CD4-positive, alpha-beta T cell (primary cell): ENCODE results near the gene CETN2. TPM values are rescaled to one million over a fixed set of nuclear protein-coding genes. Genes with fewer than 3 reads are reported as not detected.
"Not testable (repeated sequence)": the region's sequence is repeated elsewhere in the genome, so short reads cannot be mapped to it uniquely, and the experiment has no call there.

ENCODE experiments used
- ATAC-seq: fragments of 200-7000 bp; cut with Tn5 transposase; one replicate; pipeline ENCODE4 v1.10.0; 2022; ENCODE audit warnings: mild to moderate bottlenecking; ENCODE audit not compliant: poor library complexity
- CTCF ChIA-PET: fragments of 350-600 bp; sonication (Branson Sonifier 250); formaldehyde crosslinking; loops from one replicate; lab custom pipeline; 2021; ENCODE audit warnings: antibody characterized with exemption, inconsistent platforms; lab: Charles Lee
- POLR2A ChIA-PET: fragments of 350-600 bp; sonication (Branson Sonifier 250); formaldehyde crosslinking; loops from one replicate; lab custom pipeline; 2021; ENCODE audit warnings: antibody characterized with exemption, inconsistent platforms; lab: Charles Lee
- DNase-seq, 14 experiments: peaks; one replicate each; pipeline ENCODE4 v3.0.0-alpha.2; 2013 to 2020; ENCODE audit warnings: mixed read lengths in 2 of 14
- H3K27ac ChIP-seq, 2 donors: one replicate each; pipeline versions ENCODE4 v1.5.1 to v1.7.0; 2013; ENCODE audit warnings: low read length in 2 of 2, low read depth in 1 of 2, mild to moderate bottlenecking in 1 of 2
- H3K27me3 ChIP-seq, 2 experiments: 1 replicate in 1 of 2; 2 replicates in 1 of 2; pipeline versions ENCODE4 v1.6.1 to v1.7.0; 2013; ENCODE audit warnings: low read length in 2 of 2, control low read depth in 1 of 2, mild to moderate bottlenecking in 1 of 2, moderate library complexity in 1 of 2; ENCODE audit not compliant: insufficient read depth in 2 of 2, control insufficient read depth in 1 of 2
- H3K36me3 ChIP-seq: one replicate; pipeline ENCODE4 v1.6.1; 2013; ENCODE audit warnings: low read length, control low read depth; ENCODE audit not compliant: insufficient read depth
- H3K4me1 ChIP-seq: one replicate; pipeline ENCODE4 v1.6.1; 2013; ENCODE audit warnings: low read length, control low read depth; ENCODE audit not compliant: insufficient read depth
- H3K4me3 ChIP-seq: one replicate; pipeline ENCODE4 v1.5.1; 2013; ENCODE audit warnings: mild to moderate bottlenecking, low read length, moderate library complexity
- H3K9me3 ChIP-seq, 2 experiments: 1 replicate in 1 of 2; 2 replicates in 1 of 2; pipeline versions ENCODE4 v1.6.1 to v1.7.0; 2013; ENCODE audit warnings: low read length in 2 of 2, mild to moderate bottlenecking in 2 of 2, control low read depth in 1 of 2, moderate library complexity in 1 of 2; ENCODE audit not compliant: control insufficient read depth in 1 of 2, insufficient read depth in 1 of 2
- H3K27ac Mint-ChIP-seq: one replicate; pipeline ENCODE4 v1.8.0; 2020; ENCODE audit warnings: mixed read lengths
- H3K27me3 Mint-ChIP-seq: one replicate; pipeline ENCODE4 v1.8.0; 2021; ENCODE audit warnings: mixed read lengths
- H3K36me3 Mint-ChIP-seq: one replicate; pipeline ENCODE4 v1.8.0; 2021; ENCODE audit warnings: low read depth, mixed read lengths
- H3K4me1 Mint-ChIP-seq: one replicate; pipeline ENCODE4 v1.8.0; 2021; ENCODE audit warnings: low read depth, mixed read lengths
- H3K4me3 Mint-ChIP-seq: one replicate; pipeline ENCODE4 v1.8.0; 2020; ENCODE audit warnings: mild to moderate bottlenecking, mixed read lengths
- H3K9me3 Mint-ChIP-seq: one replicate; pipeline ENCODE4 v1.8.0; 2020; ENCODE audit warnings: mixed read lengths
- intact Hi-C, 2 experiments: fragments of 100-400 bp; cut with DNase I in 1 of 2; cut with micrococcal nuclease in 1 of 2; formaldehyde crosslinking; loops; one replicate each; pipeline versions ENCODE4 v1.15.1 to v1.9.0; 2023 to 2025; cut with DNase I, micrococcal nuclease
- total RNA-seq, 174 experiments: library from RNA in 2 of 174; stranded (reverse) in 2 of 174; gene quantifications; one replicate each; pipeline ENCODE4 v1.2.3 and lab custom pipeline; 2021 to 2026
- TF ChIP-seq, protein P1 (sequence below): fragments of 200-600 bp; IDR thresholded peaks from one replicate; pipeline ENCODE4 v1.8.0; 2022; ENCODE audit warnings: antibody characterized with exemption, mild to moderate bottlenecking

CETN2 gene
- total RNA-seq, 2 experiments from 2014 or later: 4.0 to 5.1 TPM

DNA sequence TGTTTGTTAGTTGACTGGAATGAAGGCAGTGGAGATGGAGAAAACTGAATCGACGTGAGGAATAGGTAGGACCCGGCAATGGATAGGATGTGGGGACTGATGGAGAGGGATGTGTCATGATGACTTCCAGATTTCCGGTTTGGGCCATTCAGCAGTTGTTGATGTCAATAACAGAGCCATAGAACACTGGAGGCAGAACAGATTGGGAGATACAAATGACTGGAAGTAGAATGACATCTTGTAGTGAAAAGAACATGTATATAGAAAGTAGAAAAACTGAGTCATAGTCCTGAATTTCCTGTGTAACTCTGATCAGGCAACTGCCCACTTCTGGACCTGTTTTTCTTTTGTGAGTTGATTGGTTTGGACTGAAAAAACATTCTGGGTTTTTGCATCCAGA lies 24.5 kb downstream of the CETN2 start:
- DNase-seq (no peak), ATAC-seq (no peak)
- no peak overlapping the region for H3K4me3 Mint-ChIP-seq
- TF ChIP-seq, protein P1, sequence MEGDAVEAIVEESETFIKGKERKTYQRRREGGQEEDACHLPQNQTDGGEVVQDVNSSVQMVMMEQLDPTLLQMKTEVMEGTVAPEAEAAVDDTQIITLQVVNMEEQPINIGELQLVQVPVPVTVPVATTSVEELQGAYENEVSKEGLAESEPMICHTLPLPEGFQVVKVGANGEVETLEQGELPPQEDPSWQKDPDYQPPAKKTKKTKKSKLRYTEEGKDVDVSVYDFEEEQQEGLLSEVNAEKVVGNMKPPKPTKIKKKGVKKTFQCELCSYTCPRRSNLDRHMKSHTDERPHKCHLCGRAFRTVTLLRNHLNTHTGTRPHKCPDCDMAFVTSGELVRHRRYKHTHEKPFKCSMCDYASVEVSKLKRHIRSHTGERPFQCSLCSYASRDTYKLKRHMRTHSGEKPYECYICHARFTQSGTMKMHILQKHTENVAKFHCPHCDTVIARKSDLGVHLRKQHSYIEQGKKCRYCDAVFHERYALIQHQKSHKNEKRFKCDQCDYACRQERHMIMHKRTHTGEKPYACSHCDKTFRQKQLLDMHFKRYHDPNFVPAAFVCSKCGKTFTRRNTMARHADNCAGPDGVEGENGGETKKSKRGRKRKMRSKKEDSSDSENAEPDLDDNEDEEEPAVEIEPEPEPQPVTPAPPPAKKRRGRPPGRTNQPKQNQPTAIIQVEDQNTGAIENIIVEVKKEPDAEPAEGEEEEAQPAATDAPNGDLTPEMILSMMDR: no peak
- no peak overlapping the region for H3K27ac Mint-ChIP-seq
- no peaks in the 10 kb centered on the region for H3K4me1 Mint-ChIP-seq
- Histone ChIP-seq H3K27ac (no peak overlapping the region), H3K27me3 (peaks cover 0 to 3% of the 10 kb centered on the region in 2 experiments), H3K36me3 (no peaks in the 10 kb centered on the region), H3K4me3 (no peak overlapping the region), H3K9me3 (no peaks in the 10 kb centered on the region), H3K4me1 (no peaks in the 10 kb centered on the region)
- intact Hi-C loops: no loop called here
- H3K36me3 Mint-ChIP-seq: no peaks in the 10 kb centered on the region
- ChIA-PET CTCF (no interaction called here), POLR2A (no interaction called here)
- no peaks in the 10 kb centered on the region for H3K9me3 Mint-ChIP-seq
- peaks cover 24% of the 10 kb centered on the region for H3K27me3 Mint-ChIP-seq

DNA sequence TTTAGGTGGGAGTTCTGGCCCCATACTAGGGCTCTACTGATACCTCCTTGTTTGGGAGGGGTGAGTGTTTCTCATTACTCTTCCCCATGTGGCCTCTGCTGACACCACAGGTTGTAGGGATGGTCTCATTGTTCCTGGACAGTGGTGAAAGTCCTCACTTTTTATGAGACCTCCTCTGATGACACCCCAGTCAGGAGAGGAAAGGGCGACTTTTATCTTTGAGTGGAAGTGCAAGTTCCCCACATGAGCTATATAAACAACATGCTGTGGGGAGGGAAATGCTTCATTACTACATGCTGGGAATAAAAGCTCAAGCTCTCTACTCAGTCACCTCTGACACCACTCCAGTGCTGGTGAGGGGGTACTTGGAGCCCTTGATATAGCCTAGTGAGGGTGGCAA lies 31.6 kb downstream of the CETN2 start:
- H3K9me3 ChIP-seq: no peaks in the 10 kb centered on the region
- Mint-ChIP-seq H3K4me3 (no peak overlapping the region), H3K27ac (no peak overlapping the region), H3K4me1 (no peaks in the 10 kb centered on the region), H3K36me3 (no peaks in the 10 kb centered on the region), H3K9me3 (no peaks in the 10 kb centered on the region), H3K27me3 (peaks cover 15% of the 10 kb centered on the region)
- intact Hi-C loops: no loop called here
- ATAC-seq: no peak
- TF ChIP-seq, protein P1: no peak
- H3K36me3 ChIP-seq: no peaks in the 10 kb centered on the region
- no peak overlapping the region for H3K27ac ChIP-seq
- H3K4me1 ChIP-seq: no peaks in the 10 kb centered on the region
- CTCF ChIA-PET: no interaction called here
- DNase-seq: no peak
- POLR2A ChIA-PET: no interaction called here
- no peaks in the 10 kb centered on the region for H3K27me3 ChIP-seq
- no peak overlapping the region for H3K4me3 ChIP-seq

DNA sequence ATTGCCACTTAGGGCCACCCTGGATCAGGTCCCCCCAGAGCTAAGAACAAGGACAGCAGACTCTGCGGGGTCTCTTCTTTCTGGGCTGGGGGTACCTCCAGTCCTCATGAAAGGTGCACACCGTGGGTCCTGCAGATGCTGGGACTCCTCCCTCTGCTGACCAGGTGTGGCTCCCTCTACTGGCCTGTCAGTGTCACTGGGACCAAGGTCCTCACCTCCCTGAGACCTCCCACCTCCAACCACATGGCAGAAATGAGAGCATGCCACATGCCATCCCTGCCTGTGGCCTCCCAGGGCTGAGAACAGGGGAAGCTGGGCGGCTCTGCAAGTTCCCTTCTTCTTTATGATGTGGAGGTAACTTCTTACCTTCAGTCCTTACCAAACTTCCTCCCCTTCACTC lies 43.5 kb downstream of the CETN2 start:
- H3K27ac Mint-ChIP-seq, H3K4me3 ChIP-seq, H3K4me1 Mint-ChIP-seq, CTCF ChIA-PET, DNase-seq, H3K27ac ChIP-seq, H3K4me3 Mint-ChIP-seq, H3K9me3 Mint-ChIP-seq, H3K36me3 Mint-ChIP-seq, ATAC-seq, H3K36me3 ChIP-seq, H3K27me3 ChIP-seq, H3K4me1 ChIP-seq, H3K27me3 Mint-ChIP-seq, POLR2A ChIA-PET, H3K9me3 ChIP-seq, intact Hi-C loops: not testable (repeated sequence)

Other genes starting within 250 kb of the CETN2 start
- gene GABRQ, start 192.9 kb downstream of the CETN2 start, total RNA-seq: not detected
- not detected for gene MAGEA3, start 132.0 kb downstream of the CETN2 start, total RNA-seq
- not detected for gene CSAG2, start 121.5 kb downstream of the CETN2 start, total RNA-seq
- not detected for gene MAGEA2B, start 116.1 kb downstream of the CETN2 start, total RNA-seq
- not detected for gene CSAG1, start 97.0 kb downstream of the CETN2 start, total RNA-seq
- not detected for gene MAGEA12, start 97.0 kb downstream of the CETN2 start, total RNA-seq
- gene MAGEA2, start 76.9 kb downstream of the CETN2 start, total RNA-seq: not detected
- not detected for gene CSAG3, start 71.5 kb downstream of the CETN2 start, total RNA-seq
- not detected for gene MAGEA6, start 61.1 kb downstream of the CETN2 start, total RNA-seq
- 1 to 10 TPM; 2.7 to 2.9 TPM for gene NSDHL, start 306 bp upstream of the CETN2 start, total RNA-seq
- 1 to 10 TPM; 1.4 to 1.5 TPM for gene ZNF185, start 67.3 kb upstream of the CETN2 start, total RNA-seq
- gene PNMA5, start 163.4 kb upstream of the CETN2 start, total RNA-seq: under 1 TPM in 1 of 2 experiments, not detected in 1; 0.20 TPM
- 1 to 10 TPM; 2.5 to 2.6 TPM for gene PNMA3, start 225.7 kb upstream of the CETN2 start, total RNA-seq
- under 1 TPM; 0.25 to 0.38 TPM for gene PNMA6A, start 241.7 kb upstream of the CETN2 start, total RNA-seq